HG03159 (cell line): ENCODE results near the gene LAMA2.

Source experiments
- ATAC-seq: cut with Tn5 transposase; IDR thresholded peaks from one replicate; pipeline ENCODE4 v1.9.1; 2021; ENCODE audit warnings: mild to moderate bottlenecking, moderate library complexity; ENCODE audit not compliant: unreplicated experiment

Gene LAMA2

DNA sequence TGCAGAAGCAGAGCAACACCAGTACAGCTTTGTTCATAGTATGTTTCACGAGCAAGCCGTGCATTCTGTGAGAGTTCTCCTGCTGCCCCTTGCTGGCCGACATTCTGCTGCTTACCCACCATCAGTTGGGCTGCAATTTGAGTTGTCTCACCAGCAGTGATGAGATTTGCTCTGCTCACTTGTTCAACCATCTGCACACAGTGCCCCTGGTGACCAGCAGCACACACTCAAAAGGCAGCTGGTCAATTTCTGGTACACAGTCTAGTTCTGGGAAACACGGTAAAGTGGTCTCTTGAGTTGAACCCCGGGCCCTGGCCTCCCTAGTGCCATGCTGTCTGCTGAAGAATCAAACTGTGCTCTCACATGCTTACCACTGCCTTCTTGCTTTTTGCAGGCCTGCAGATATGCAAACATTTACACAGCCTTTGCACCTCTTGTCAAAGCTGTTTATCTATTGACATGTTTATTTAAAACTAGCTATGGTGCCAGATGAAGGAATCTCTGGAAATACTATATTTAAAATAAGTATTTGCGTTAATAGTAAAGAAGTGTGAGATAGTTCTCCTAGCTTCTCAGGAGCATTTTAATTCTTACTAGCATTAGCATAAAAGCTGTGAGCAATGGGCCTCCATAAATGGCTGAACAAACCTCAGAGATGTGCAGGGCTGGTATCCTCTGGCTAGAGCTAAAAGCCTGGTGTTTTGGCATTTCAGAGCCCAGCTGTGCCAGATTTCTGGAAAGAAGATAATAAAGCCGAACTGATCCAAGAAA, 592.7 kb downstream of the LAMA2 start:
- ATAC-seq, result no peak

DNA sequence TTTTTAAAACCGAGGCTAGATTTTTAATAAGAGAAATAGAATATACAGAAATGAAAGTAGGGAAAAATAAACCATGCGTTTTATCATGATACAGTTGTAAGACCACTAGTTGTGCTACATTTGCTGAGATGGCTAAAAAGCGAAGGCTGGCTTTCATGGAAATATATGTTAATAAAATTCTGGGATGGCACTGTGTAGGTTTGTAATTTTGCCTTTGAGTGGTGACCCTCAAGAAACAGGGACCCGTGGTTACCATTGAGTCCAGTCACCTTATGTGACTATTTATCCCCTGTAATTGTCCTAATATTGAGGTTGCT, 593.3 kb downstream of the LAMA2 start:
- no peak for ATAC-seq

- ATAC-seq, result no peak
Measured at GRCh38 chr6:129476810-129477209, 593.9 kb downstream of the LAMA2 start.

GRCh38 chr6:129478379-129478778, 595.4 kb downstream of the LAMA2 start:
- no peak for ATAC-seq

- ATAC-seq, result no peak
Measured at GRCh38 chr6:129481706-129482105, 598.8 kb downstream of the LAMA2 start.

GRCh38 chr6:129485746-129486145, 602.8 kb downstream of the LAMA2 start:
- no peak for ATAC-seq

DNA sequence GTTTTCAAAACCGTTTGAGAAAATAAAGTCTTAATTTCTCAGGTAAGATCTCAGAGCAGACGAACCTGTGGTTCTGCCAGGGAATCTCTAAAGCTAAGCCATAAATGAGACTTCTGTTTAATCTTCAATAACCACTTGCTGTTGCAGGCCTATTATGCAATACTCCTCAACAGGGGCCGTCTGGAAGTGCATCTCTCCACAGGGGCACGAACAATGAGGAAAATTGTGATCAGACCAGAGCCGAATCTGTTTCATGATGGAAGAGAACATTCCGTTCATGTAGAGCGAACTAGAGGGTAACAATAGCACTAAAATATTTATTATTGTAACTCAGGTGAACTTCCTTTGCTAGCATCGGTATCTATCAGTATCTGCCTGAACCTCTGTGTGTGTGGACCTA, 603.4 kb downstream of the LAMA2 start:
- ATAC-seq, result no peak

DNA sequence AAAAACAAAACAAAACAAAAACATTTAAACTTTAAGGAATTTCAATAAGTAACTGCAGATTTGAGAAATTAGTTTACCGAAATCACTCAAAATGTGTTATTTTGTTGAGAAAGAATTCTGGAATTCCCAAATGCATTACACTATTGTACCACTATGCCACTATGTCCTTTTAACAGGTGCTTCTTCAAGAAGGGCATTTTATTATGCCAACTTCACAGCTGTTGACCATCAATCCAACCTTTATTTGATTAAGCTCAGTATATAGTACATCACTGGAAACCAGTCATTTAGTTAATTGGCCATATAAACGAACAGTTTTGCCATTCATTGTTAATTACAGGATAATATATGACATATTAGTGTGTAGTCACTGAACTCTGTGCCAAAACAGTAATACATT, 605.4 kb downstream of the LAMA2 start:
- no peak for ATAC-seq

- no peak for ATAC-seq
Measured at GRCh38 chr6:129489215-129489765, 606.4 kb downstream of the LAMA2 start.

- peak; percentile 89 for ATAC-seq
Measured at GRCh38 chr6:129490521-129491255, 607.8 kb downstream of the LAMA2 start.

DNA sequence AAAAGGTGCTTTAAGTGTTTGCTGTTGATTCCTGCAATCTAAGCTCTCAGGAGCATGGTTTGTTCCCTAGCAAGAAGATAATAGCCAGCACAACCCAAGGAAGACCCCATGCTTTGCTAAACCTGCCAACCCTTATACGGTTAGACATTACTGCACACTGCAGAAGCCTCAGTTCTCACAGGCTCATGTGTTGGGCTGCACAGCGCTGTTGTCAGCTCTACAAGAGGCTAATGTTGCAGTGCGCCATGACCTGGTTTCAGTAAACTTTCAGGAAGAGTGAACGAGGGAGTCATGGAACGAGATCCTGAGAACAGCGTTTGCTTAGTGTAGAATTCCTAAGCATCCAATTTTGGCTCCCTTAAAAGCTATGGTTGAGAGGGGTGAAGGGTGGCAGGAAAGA, 608.5 kb downstream of the LAMA2 start:
- ATAC-seq, result peak; percentile 3

DNA sequence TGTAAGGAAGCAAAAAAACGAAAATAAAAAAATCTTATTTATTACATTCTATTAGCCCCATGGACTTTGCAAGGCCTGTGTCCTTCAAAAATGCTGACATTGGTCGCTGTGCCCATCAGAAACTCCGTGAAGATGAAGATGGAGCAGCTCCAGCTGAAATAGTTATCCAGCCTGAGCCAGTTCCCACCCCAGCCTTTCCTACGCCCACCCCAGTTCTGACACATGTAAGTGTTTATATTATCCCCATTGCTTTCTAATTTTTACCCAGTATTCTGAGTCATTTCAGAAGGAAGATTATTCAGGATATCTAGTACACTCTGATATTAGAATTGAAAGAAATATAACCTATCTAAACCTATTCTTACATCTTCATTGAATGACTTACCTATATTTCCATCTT, 609.3 kb downstream of the LAMA2 start:
- ATAC-seq, result no peak

- no peak for ATAC-seq
Measured at GRCh38 chr6:129493354-129493902, 610.5 kb downstream of the LAMA2 start.

DNA sequence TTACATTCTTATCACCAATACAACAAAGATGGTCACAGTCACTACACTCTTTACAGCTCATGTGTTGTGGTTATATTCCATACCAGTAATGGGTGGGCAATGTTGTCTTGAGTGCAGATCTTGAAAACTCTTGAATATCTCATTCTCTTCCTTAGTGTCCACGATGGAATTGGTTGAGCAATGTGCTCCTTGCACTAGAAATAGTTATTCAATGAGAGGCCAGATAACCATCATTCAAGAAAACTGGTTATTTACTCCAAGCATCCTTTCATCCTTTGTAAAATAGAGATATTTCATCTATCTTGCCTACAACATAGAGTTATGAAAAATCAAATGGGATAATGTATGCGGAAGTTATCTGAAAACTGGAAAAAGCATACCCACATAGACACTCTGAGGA, 611.2 kb downstream of the LAMA2 start:
- no peak for ATAC-seq

DNA sequence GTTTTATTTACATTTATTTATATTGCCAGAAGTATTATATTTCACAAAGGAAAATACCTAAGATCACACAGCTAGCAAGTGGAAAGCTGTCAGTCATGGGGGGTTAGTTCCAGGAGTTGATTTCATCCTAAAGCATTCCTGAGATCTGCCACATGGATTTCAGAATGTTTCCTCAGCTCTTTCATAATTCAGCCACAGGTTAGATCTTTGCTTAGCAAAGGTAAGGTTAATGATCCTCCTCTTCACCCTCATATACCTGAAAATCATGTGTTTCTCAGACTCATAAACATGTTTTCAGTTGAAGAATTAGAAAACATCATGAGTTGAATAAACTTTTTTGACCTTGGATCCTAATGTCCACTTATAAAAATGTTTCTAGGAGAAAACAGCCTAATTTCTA, 611.6 kb downstream of the LAMA2 start:
- no peak for ATAC-seq

DNA sequence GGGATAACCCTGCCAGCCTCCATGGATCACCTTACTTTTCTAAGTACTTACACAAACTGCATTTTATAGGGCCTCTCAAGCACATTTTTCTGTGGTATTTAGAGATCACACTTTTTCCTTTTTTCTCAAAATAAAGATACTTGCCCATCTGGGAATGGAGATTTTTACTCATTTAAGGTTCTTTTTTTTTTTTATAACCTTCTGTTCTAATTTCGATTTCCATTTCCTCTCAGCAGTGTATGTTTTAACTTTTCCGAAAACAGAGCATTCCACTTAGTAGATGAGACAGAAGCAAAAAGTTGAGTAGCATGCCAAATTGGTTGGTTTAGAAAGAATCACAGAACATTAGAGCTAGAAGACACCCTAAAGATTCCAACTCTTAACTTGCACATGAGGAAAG, 612.7 kb downstream of the LAMA2 start:
- ATAC-seq, result no peak

DNA sequence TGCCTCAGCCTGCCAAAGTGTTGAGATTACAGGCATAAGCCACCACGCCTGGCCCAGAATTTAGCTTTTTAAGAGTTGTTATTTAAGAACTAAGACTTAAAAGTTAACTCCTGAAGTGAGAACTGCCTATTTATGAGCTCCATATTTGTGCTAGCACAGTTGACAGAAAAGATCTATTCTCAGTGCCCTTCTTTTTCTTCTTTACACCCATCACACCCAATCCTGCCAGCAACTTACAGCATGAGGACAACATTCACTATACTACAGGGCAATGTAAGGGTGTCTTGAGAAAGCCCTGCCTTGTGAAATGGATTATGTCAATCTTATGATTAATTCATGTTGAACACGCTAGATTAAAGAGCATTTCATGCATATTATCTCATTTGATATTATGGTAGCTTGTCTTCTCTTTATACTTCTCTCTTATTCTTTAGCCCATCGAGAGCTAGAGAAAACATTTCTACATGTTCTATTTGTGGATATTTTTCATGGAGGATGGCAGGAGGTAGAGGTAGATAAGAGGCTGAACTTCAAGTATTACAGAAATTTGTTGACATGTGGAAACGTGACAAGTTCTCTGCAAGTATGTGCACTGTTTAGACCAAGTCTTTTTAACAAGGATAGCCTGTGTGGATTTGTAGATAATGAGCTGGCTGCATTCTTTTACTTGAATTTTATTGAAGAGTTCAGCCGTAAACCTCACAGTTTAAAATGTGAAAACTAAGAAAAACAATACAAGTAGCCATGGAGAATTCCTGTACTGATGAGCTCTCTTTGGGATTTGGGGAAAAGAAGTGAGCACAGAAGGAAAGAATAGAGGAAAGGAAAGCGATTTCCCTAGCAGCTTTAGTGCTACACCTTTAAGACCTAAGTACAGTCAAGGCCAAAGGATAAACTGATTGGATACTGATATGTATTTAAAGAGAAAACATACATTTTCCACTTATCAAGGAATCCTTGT, 614.8 kb downstream of the LAMA2 start:
- ATAC-seq, result no peak

DNA sequence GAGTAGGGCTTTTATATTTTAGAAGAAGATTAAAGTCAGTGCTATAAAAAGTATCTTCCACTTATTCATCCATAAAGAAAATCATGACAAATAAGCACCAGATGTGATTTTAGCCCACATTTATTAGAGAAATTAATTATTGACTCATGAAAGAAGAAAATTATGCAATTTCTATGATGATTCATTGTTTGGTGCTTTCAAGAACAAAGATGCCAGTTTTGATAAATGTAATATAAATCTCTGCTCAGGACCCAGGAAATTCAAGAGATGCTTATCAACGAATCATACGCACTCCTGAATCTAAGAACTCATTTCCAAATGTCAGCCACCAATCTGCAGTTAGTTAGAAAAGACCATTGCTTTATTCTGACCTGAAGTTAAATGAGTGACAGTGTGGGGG, 615.6 kb downstream of the LAMA2 start:
- ATAC-seq, result no peak

- ATAC-seq, result peak; percentile 64
Measured at GRCh38 chr6:129498950-129499842, 616.3 kb downstream of the LAMA2 start.

GRCh38 chr6:129499843-129500219, 616.9 kb downstream of the LAMA2 start:
- ATAC-seq, result no peak
